Nephron (organoid): ENCODE results near the gene TPM1.

ENCODE experiments used
- H3K27ac Mint-ChIP-seq, 3 experiments: 2 replicates each; pipeline ENCODE4 v1.8.0; 2020; ENCODE audit warnings: mixed read lengths in 3 of 3, mild to moderate bottlenecking in 2 of 3, moderate library complexity in 1 of 3
- H3K27me3 Mint-ChIP-seq: 2 replicates; pipeline ENCODE4 v1.8.0; 2021; ENCODE audit warnings: low read depth, mild to moderate bottlenecking, moderate library complexity, mixed read lengths
- H3K36me3 Mint-ChIP-seq: 2 replicates; pipeline ENCODE4 v1.8.0; 2020; ENCODE audit warnings: low read depth, mixed read lengths
- H3K4me1 Mint-ChIP-seq: 2 replicates; pipeline ENCODE4 v1.8.0; 2020; ENCODE audit warnings: mixed read lengths
- H3K4me3 Mint-ChIP-seq, 3 experiments: 2 replicates each; pipeline ENCODE4 v1.8.0; 2020; ENCODE audit warnings: mild to moderate bottlenecking in 3 of 3, mixed read lengths in 3 of 3, moderate library complexity in 2 of 3
- H3K9me3 Mint-ChIP-seq: 2 replicates; pipeline ENCODE4 v1.8.0; 2020; ENCODE audit warnings: mixed read lengths
- CTCF ChIP-seq, 3 experiments: fragments of 200-600 bp; sonication (generic); IDR thresholded peaks; one replicate each; pipeline ENCODE4 v1.5.0; 2021; ENCODE audit warnings: antibody characterized with exemption in 3 of 3; ENCODE audit not compliant: unreplicated experiment in 3 of 3

The TPM1 gene

GRCh38 chr15:63006032-63006878, 36.3 kb upstream of the TPM1 start:
- H3K27me3 Mint-ChIP-seq, result peaks cover 13% of the 10 kb centered on the region
- H3K9me3 Mint-ChIP-seq, result no peaks in the 10 kb centered on the region
- H3K4me1 Mint-ChIP-seq, result peaks cover 36% of the 10 kb centered on the region
- no peaks in the 10 kb centered on the region for H3K36me3 Mint-ChIP-seq
- TF ChIP-seq CTCF (IDR thresholded peaks at IDR 0.05; ENCODE audit: unreplicated experiment in 3 of 3), result no peak
- H3K4me3 Mint-ChIP-seq, result no peak overlapping the region
- H3K27ac Mint-ChIP-seq, result peak overlapping the region in 2 of 3 experiments; percentile 28 to 40

GRCh38 chr15:63008333-63009049, 34.1 kb upstream of the TPM1 start:
- peak overlapping the region in 1 of 3 experiments; percentile 51 for H3K27ac Mint-ChIP-seq
- TF ChIP-seq CTCF (IDR thresholded peaks at IDR 0.05; ENCODE audit: unreplicated experiment in 3 of 3), result no peak
- H3K27me3 Mint-ChIP-seq, result peaks cover 13% of the 10 kb centered on the region
- H3K36me3 Mint-ChIP-seq, result no peaks in the 10 kb centered on the region
- H3K4me1 Mint-ChIP-seq, result peaks cover 34% of the 10 kb centered on the region
- no peak overlapping the region for H3K4me3 Mint-ChIP-seq
- H3K9me3 Mint-ChIP-seq, result no peaks in the 10 kb centered on the region

GRCh38 chr15:63010386-63010785, 32.2 kb upstream of the TPM1 start:
- no peak overlapping the region for H3K4me3 Mint-ChIP-seq
- no peak overlapping the region for H3K27ac Mint-ChIP-seq
- H3K36me3 Mint-ChIP-seq, result no peaks in the 10 kb centered on the region
- TF ChIP-seq CTCF (IDR thresholded peaks at IDR 0.05; ENCODE audit: unreplicated experiment in 3 of 3), result no peak
- no peaks in the 10 kb centered on the region for H3K9me3 Mint-ChIP-seq
- peaks cover 13% of the 10 kb centered on the region for H3K27me3 Mint-ChIP-seq
- peaks cover 35% of the 10 kb centered on the region for H3K4me1 Mint-ChIP-seq

GRCh38 chr15:63010920-63011693, 31.4 kb upstream of the TPM1 start:
- TF ChIP-seq CTCF (IDR thresholded peaks at IDR 0.05; ENCODE audit: unreplicated experiment in 3 of 3), result no peak
- Mint-ChIP-seq H3K27me3 (peaks cover 12% of the 10 kb centered on the region), H3K9me3 (no peaks in the 10 kb centered on the region), H3K4me3 (no peak overlapping the region), H3K4me1 (peaks cover 33% of the 10 kb centered on the region), H3K36me3 (no peaks in the 10 kb centered on the region), H3K27ac (peak overlapping the region in 1 of 3 experiments; percentile 24)

GRCh38 chr15:63012444-63012843, 30.1 kb upstream of the TPM1 start:
- Mint-ChIP-seq H3K4me3 (no peak overlapping the region), H3K36me3 (no peaks in the 10 kb centered on the region), H3K9me3 (peaks cover 3% of the 10 kb centered on the region), H3K4me1 (peaks cover 32% of the 10 kb centered on the region), H3K27ac (no peak overlapping the region), H3K27me3 (peaks cover 4% of the 10 kb centered on the region)
- TF ChIP-seq CTCF (IDR thresholded peaks at IDR 0.05; ENCODE audit: unreplicated experiment in 3 of 3), result no peak
